Stimulated activated CD8-positive, alpha-beta memory T cell treated with anti-CD3 and anti-CD28 coated beads, Interleukin-7, amount 100 ng/mL, for 48 hours (primary cell): Measurements from ENCODE around the gene RNU2-63P.
"Not testable (repeated sequence)": the region's sequence is repeated elsewhere in the genome, so short reads cannot be mapped to it uniquely, and the experiment has no call there.

Source experiments
- DNase-seq, 2 donors: peaks; one replicate each; pipeline ENCODE4 v3.0.0-alpha.2; 2020; ENCODE audit warnings: low read depth in 1 of 2; ENCODE audit errors: extremely low read depth in 1 of 2

Gene RNU2-63P

DNA sequence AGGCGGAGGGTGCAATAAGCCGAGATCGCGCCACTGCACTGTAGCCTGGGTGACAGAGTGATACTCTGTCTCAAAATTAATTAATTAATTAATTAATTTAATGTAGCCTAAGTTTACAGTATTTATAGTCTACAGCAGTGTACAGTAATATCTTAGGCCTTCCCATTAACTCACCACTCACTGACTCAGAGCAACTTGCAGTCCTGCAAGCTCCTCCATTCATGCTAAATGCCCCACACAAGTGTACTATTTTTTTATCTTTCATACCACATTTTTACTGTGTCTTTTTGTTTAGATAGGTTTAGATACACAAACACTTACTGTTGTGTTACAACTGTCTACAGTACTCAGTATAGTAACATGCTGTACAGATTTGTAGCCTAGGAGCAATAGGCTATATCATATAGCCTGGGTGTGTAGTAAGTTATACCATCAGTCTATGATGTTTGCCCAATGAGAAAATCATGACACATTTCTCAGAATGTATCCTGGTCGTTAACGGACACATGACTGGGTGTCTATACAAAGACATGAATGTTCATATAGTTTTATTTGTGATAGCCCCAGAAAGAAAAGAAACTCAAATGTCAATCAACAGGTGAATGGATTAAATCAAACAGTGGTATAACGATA is 15.8 kb upstream of the RNU2-63P start:
- DNase-seq, result no peak

GRCh38 chr2:88028931-88029330 is 12.6 kb upstream of the RNU2-63P start:
- DNase-seq, result no peak

GRCh38 chr2:88027697-88028389 is 11.5 kb upstream of the RNU2-63P start:
- no peak for DNase-seq

GRCh38 chr2:88024509-88024908 is 8.2 kb upstream of the RNU2-63P start:
- no peak for DNase-seq

DNA sequence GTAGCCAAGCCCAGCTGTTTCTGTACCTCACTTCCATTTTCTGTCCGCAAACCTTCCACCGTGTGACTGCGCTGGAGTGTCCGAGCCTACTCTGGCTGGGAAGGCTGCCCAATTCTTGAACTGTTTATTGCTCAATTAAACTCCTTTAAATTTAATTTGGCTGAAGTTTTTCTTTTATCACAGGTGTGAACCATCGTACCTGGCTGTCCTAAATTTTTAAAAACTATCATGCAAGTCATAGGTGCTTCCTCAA is 6.2 kb upstream of the RNU2-63P start:
- no peak for DNase-seq

DNA sequence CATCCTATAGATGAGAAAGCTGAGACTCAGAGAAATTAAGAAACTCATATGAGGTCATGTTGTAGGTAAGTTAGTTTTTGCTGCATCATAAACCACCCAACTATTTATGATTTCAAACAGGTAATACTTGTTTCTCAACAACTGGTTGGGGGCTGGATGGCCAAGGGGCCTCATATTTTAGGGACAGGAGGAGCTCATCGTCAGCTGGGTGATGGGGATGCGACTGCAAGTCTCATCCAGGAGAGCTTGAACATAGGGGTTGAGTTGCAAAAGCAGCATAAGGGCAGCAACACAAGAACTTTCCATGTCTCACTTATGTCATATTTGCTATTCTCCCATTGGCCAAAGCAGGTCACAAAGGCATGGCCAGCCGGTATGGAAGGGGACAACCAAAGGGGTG is 3.6 kb upstream of the RNU2-63P start:
- no peak for DNase-seq

DNA sequence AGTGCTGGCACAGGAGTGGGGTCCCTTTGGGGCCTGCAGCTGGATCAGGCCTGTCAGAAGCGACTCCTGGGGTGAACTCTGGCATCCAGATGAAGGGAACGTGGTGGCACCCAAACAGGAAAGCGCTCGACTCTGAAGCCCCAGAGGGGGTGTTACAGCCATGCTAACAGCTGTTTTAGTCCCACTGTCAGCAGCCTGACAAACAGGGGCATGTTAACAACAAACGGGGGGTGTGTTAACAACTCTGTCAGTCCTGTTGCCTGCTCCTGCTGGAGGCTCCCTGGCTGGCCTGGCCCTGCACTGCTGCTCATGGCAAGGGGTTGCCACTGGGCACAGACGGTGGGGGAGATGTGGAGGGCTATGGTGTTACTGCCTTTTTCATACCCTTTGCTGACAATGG is 2.6 kb upstream of the RNU2-63P start:
- DNase-seq, result no peak

- DNase-seq, result not testable (repeated sequence)
These were observed 1.9 kb upstream of the RNU2-63P start for GRCh38 chr2:88018077-88018805.

DNA sequence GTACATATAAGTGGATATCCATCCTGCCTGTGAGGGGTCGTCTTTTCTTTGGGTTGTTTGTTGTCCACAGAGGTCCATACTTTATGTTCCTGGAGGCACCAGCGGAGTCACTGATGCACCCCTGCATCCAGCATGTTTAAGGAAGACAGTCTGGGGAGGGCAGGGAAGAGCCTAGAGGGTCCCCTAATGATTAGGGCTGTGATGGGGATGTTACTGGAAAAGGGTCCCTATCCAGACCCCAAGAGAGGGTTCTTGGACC is 1.4 kb upstream of the RNU2-63P start:
- DNase-seq, result not testable (repeated sequence)

DNA sequence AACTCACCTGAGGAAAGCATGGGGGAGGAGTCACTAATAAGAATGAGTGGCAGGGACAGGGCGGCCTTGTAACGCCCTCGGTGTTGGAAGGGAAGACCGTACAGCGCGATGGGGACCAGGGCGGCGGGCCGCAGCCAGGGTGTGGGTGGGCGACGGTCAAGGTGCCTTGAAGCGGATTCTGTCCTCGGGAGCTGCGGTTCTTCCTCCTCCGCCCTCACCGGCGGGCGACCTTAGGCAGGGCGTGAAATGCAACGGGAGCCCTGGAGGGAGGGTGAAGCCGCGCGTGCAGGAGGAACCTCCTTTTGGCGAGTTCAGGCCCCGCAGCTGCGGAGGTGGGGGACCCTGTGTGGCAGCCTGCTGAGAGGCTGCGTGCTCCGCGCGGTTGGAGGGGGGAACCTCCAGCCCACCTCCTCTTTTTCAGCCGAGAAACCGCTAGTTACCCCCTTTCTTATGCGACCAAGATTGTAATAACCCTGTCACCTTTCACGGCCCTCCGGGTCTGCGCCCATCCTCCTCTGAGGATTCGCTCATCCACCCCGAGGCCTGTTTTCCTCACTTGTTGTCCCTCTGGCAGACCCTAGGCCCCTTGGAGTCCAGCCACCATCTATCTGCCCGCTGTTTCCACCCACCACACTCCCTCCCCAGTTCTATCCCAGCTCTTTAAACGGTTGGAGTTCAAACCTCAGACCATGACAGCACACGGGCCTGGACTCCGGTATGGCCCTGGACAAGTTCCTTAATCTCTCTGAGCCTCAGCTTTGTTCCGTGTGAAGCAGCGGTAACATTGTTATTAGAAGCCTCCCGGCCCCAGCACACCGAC is 823 bp upstream of the RNU2-63P start:
- DNase-seq, result peak in 1 of 2 donors; percentile 32

- DNase-seq, result no peak
These were observed 5.3 kb downstream of the RNU2-63P start for GRCh38 chr2:88011011-88011410.

DNA sequence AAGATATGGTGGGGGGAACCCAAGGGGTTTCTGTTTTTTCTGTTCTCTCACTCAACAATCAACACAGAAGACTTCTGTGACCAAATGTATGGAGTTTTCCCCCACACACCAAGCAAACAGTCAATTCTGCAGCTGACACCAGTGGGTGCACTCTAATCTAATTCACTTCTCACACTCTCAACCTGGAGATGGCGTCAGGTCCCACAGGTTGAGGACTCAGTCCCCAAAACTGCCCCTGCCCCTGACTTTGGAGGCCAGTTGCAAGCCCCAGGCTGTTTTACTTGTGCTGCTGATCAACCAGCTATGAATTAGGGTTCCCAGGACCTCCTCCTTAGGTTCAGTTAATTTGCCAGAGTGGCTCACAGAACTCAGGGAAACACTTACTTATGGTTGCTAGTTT is 6.2 kb downstream of the RNU2-63P start:
- no peak for DNase-seq

- DNase-seq, result no peak
These were observed 9.4 kb downstream of the RNU2-63P start for GRCh38 chr2:88006912-88007439.

- no peak for DNase-seq
These were observed 10.6 kb downstream of the RNU2-63P start for GRCh38 chr2:88005776-88006175.

GRCh38 chr2:88003074-88003755 is 13.1 kb downstream of the RNU2-63P start:
- no peak for DNase-seq

DNA sequence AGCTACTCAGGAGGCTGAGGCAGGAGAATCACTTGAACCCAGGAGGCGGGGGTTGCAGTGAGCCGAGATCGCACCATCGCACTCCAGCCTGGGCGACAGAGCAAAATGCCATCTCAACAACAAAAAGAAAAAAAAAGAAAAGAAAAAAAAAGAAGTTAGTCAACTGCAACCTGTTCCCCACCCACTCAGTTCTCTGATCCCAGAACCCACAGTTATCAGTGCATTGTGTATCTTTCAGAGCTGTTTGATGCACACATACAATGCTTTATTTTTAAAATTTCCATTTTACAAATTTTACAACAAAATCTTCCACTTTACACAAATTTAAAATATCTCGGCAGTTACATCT is 14.0 kb downstream of the RNU2-63P start:
- DNase-seq, result no peak

DNA sequence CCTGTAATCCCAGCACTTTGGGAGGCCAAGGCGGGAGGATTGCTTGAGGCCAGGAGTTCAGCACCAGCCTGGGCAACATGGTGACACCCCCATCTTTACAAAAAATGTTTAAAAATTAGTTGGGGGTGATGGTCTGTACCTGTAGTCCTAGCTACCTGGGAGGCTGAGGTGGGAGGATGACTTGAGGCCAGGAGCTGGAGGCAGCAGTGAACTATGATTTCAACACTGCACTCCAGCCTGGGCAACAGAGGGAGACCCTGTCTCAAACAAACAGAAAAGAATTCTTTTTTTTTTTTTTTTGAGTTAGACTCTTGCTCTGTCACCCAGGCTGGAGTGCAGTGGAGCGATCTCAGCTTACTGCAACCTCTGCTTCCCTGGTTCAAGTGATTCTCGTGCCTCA is 15.9 kb downstream of the RNU2-63P start:
- DNase-seq, result not testable (repeated sequence)

- DNase-seq, result no peak
These were observed 19.8 kb downstream of the RNU2-63P start for GRCh38 chr2:87996570-87996969.

DNA sequence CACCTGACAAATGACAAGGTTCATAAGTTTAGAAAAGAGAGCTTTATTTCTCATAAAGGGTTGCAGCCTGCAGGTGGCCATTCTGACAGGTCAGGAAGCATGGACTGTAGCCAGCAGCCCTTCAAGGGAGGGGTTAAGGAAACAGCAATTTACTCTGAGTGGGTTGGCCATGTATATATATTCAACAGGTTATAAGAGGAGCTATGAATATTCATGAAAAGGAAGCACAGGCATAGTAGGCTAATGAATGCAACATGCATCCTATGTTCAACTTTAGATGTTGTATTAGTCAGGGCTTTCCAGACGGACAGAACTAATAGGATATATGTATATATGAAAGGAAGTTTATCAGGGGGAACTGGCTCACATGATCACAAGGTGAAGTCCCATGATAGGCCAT is 20.6 kb downstream of the RNU2-63P start:
- DNase-seq, result no peak

GRCh38 chr2:87994304-87994850 is 22.0 kb downstream of the RNU2-63P start:
- DNase-seq, result not testable (repeated sequence)

GRCh38 chr2:87992569-87992968 is 23.8 kb downstream of the RNU2-63P start:
- DNase-seq, result not testable (repeated sequence)
